K562 (cell line): ENCODE results near the gene DAZAP1. TPM values are rescaled to one million over a fixed set of nuclear protein-coding genes. Genes with fewer than 3 reads are reported as not detected.

ENCODE experiments used
- ATAC-seq: fragments of 200-7000 bp; cut with Tn5 transposase; 3 replicates; pipeline ENCODE4 v1.9.1; 2020; ENCODE audit warnings: moderate library complexity
- BruUV-seq: library from RNA; stranded (reverse); fragments of 400-500 nt; replicated peaks from 2 replicates; lab custom pipeline; 2021; lab: Mats Ljungman, UMichigan
- CTCF ChIA-PET: fragments of 300-600 bp; formaldehyde crosslinking; extraction: SDS; loops from one replicate; lab custom pipeline; 2021; ENCODE audit warnings: low intra/inter-chr PET ratio; lab: Yijun Ruan, JAX
- POLR2A ChIA-PET: fragments of 300-600, 350-650 bp; sonication (Branson Sonifier 250); formaldehyde crosslinking; extraction: SDS; loops from one replicate; lab custom pipeline; 2021; ENCODE audit warnings: antibody characterized with exemption, inconsistent platforms; lab: Yijun Ruan, JAX
- DNase-seq, 4 experiments: peaks; one replicate each; pipeline versions ENCODE4 v3.0.0 to v3.0.0-alpha.2; 2011 to 2018; ENCODE audit warnings: low spot score in 3 of 4, mixed read lengths in 3 of 4; ENCODE audit errors: extremely low read depth in 1 of 4
- FAIRE-seq: peaks from 2 replicates; lab custom pipeline; 2011; peaks lifted over from hg19 to GRCh38; lab: Jason Lieb, UNC
- H2AFZ ChIP-seq: 2 replicates; pipeline ENCODE4 v1.6.0; 2011; ENCODE audit warnings: low read depth, low read length, control low read depth, inconsistent platforms
- H3K27ac ChIP-seq: fragments of 200-600 bp; 3 replicates; pipeline ENCODE4 v1.8.0; 2011; ENCODE audit warnings: low read depth, mild to moderate bottlenecking, control low read depth, inconsistent platforms, low read length, moderate library complexity, mixed read lengths; ENCODE audit errors: extremely low read depth
- H3K27me3 ChIP-seq, 2 experiments: fragments of 300-600 bp in 1 of 2; 2 replicates in 1 of 2; 3 replicates in 1 of 2; pipeline versions ENCODE4 v1.6.0 to v1.8.0; 2011; ENCODE audit warnings: inconsistent platforms in 2 of 2, low read length in 2 of 2, mild to moderate bottlenecking in 1 of 2, mixed read lengths in 1 of 2, moderate library complexity in 1 of 2; ENCODE audit not compliant: control insufficient read depth in 2 of 2, insufficient read depth in 2 of 2
- H3K36me3 ChIP-seq: fragments of 300-600 bp; 3 replicates; pipeline ENCODE4 v1.8.0; 2011; ENCODE audit warnings: mild to moderate bottlenecking, low read length, inconsistent platforms; ENCODE audit not compliant: control insufficient read depth, insufficient read depth
- H3K4me1 ChIP-seq, 2 experiments: fragments of 200-600 bp in 1 of 2; replicated peaks in 1 of 2; 2 replicates in 1 of 2; 3 replicates in 1 of 2; pipeline versions ENCODE4 v1.5.1 to v1.8.0; 2011; ENCODE audit warnings: inconsistent platforms in 2 of 2, low read length in 2 of 2, mild to moderate bottlenecking in 1 of 2, mixed read lengths in 1 of 2, moderate library complexity in 1 of 2; ENCODE audit not compliant: control insufficient read depth in 2 of 2, insufficient read depth in 2 of 2
- H3K4me2 ChIP-seq: 2 replicates; pipeline ENCODE4 v1.6.1; 2011; ENCODE audit warnings: low read length, control low read depth, inconsistent platforms, mixed read lengths; ENCODE audit not compliant: insufficient read depth
- H3K4me3 ChIP-seq: fragments of 200-600 bp; sonication (generic), shearing (Covaris generic); 2 replicates; pipeline ENCODE4 v1.5.1; 2016; ENCODE audit warnings: control low read depth, inconsistent platforms
- H3K79me2 ChIP-seq: fragments of 200-600 bp; 3 replicates; pipeline ENCODE4 v1.8.0; 2011; ENCODE audit warnings: low read length, inconsistent platforms; ENCODE audit not compliant: control insufficient read depth, insufficient read depth
- H3K9ac ChIP-seq, 2 experiments: 2 replicates each; pipeline versions ENCODE4 v1.6.0 to v1.6.1; 2011; ENCODE audit warnings: low read depth in 2 of 2, low read length in 2 of 2, control low read depth in 1 of 2, inconsistent platforms in 1 of 2, mild to moderate bottlenecking in 1 of 2, mixed read lengths in 1 of 2; ENCODE audit not compliant: insufficient read depth in 1 of 2
- H3K9me1 ChIP-seq: one replicate; pipeline ENCODE4 v1.6.0; 2011; ENCODE audit warnings: inconsistent platforms, mild to moderate bottlenecking, low read length, moderate library complexity; ENCODE audit not compliant: control insufficient read depth, insufficient read depth
- H3K9me3 ChIP-seq: replicated peaks from 2 replicates; pipeline ENCODE4 v1.5.1; 2011; ENCODE audit warnings: low read depth, low read length, inconsistent platforms; ENCODE audit not compliant: control insufficient read depth, insufficient read depth
- H4K20me1 ChIP-seq: replicated peaks from 2 replicates; pipeline ENCODE4 v1.6.1; 2011; ENCODE audit warnings: low read length, inconsistent platforms, mixed read lengths; ENCODE audit not compliant: control insufficient read depth, insufficient read depth
- CBX1 ChIP-seq: sonication (generic); IDR thresholded peaks from 2 replicates; pipeline ENCODE4 v1.6.1; 2016; ENCODE audit warnings: antibody characterized with exemption, low read depth, mild to moderate bottlenecking
- CHD4 ChIP-seq: fragments of 200-600 bp; sonication (generic); IDR thresholded peaks from 3 replicates; pipeline ENCODE4 v1.6.1; 2012; ENCODE audit warnings: low read depth, mild to moderate bottlenecking, mixed read lengths, low read length, inconsistent platforms; ENCODE audit not compliant: insufficient read depth, insufficient replicate concordance, poor library complexity, severe bottlenecking
- EWSR1 ChIP-seq: fragments of 450-650 bp; IDR thresholded peaks from 2 replicates; pipeline ENCODE4 v1.6.1; 2018; ENCODE audit warnings: borderline replicate concordance, mild to moderate bottlenecking, low read depth, moderate library complexity; ENCODE audit not compliant: partially characterized antibody
- ILK ChIP-seq: fragments of 450-650 bp; IDR thresholded peaks from 2 replicates; pipeline ENCODE4 v1.6.1; 2016; ENCODE audit warnings: missing genetic modification characterization, low read depth, mild to moderate bottlenecking, missing compliant biosample characterization, moderate library complexity, borderline replicate concordance
- IRF2 ChIP-seq: sonication (generic); formaldehyde crosslinking; IDR thresholded peaks from 2 replicates; pipeline ENCODE4 v1.8.1; 2022; ENCODE audit warnings: mild to moderate bottlenecking, missing genetic modification reagents
- NEUROD1 ChIP-seq: fragments of 150-350 bp; IDR thresholded peaks from 2 replicates; pipeline ENCODE4 v1.6.1; 2014; ENCODE audit warnings: borderline replicate concordance, low read length, low read depth; ENCODE audit not compliant: partially characterized antibody
- RBM25 ChIP-seq: fragments of 200-400 bp; formaldehyde crosslinking; IDR thresholded peaks from 2 replicates; pipeline ENCODE4 v1.6.1; 2018; ENCODE audit warnings: low read length, low read depth, moderate library complexity; ENCODE audit not compliant: severe bottlenecking
- SMARCC2 ChIP-seq: fragments of 450-650 bp; IDR thresholded peaks from 2 replicates; pipeline ENCODE4 v1.6.1; 2017; ENCODE audit warnings: antibody characterized with exemption, moderate library complexity, mild to moderate bottlenecking, low read depth
- SRSF3 ChIP-seq: fragments of 200-400 bp; formaldehyde crosslinking; IDR thresholded peaks from 2 replicates; pipeline ENCODE4 v1.6.1; 2016; ENCODE audit warnings: mild to moderate bottlenecking, low read length, moderate library complexity; ENCODE audit not compliant: insufficient read depth
- STAT5A ChIP-seq: IDR thresholded peaks from 2 replicates; pipeline ENCODE4 v1.6.1; 2012; ENCODE audit warnings: low read length, inconsistent platforms, borderline replicate concordance
- ZNF165 ChIP-seq: fragments of 250-450 bp; sonication (Bioruptor Pico); IDR thresholded peaks from 2 replicates; pipeline ENCODE4 v1.4.0; 2020; ENCODE audit warnings: borderline replicate concordance
- ZNF347 ChIP-seq: fragments of 450-650 bp; formaldehyde crosslinking; IDR thresholded peaks from 2 replicates; pipeline ENCODE4 v1.4.0; 2020; ENCODE audit warnings: low read depth, mild to moderate bottlenecking, moderate library complexity
- ZNF431 ChIP-seq: sonication (generic); formaldehyde crosslinking; IDR thresholded peaks from 2 replicates; pipeline ENCODE4 v1.8.0; 2022; ENCODE audit warnings: mild to moderate bottlenecking, missing genetic modification reagents
- WGBS: fragments of 100-300 bp; shearing (Covaris generic); methylation state at CpG from one replicate; pipeline ENCODE4 v1.1.6; 2016; ENCODE audit warnings: low coverage, mixed read lengths; ENCODE audit not compliant: insufficient coverage; ENCODE audit errors: missing lambda C conversion rate; 5-methylcytosine and 5-hydroxymethylcytosine counted together
- in situ Hi-C: fragments of 300-500 bp; cut with MboI; formaldehyde crosslinking; loops from 4 replicates; pipeline ENCODE4 v1.15.0; 2018; ENCODE audit warnings: inconsistent platforms, mixed read lengths
- intact Hi-C: fragments of 100-400 bp; cut with micrococcal nuclease; formaldehyde crosslinking; loops from 2 replicates; pipeline ENCODE4 v1.14.2; 2022
- polyA plus RNA-seq, 8 experiments: library from polyadenylated mRNA; depleted of rRNA in 4 of 8; stranded (reverse) in 5 of 8; unstranded in 3 of 8; fragments of >200 nt; fragmentation: Nextera tagmentation in 2 of 8; fragmentation: Illumina TruSeq in 1 of 8; extraction: Ambion mirVana in 2 of 8; extraction: Trizol in 1 of 8; gene quantifications; 2 replicates each; pipeline versions ENCODE4 v1.2.1 to v1.2.3, GENCODE V29; 2011 to 2014; ENCODE audit warnings: inconsistent platforms in 1 of 8, missing spikeins in 1 of 8
- total RNA-seq, 7 experiments: library from RNA; depleted of rRNA in 6 of 7; stranded (reverse); fragments of >200 nt in 6 of 7; fragmentation: Illumina TruSeq in 2 of 7; extraction: Trizol in 2 of 7; gene quantifications; 2 replicates each; pipeline versions ENCODE4 v1.2.1 to v1.2.3, GENCODE V29; 2011 to 2021; ENCODE audit warnings: low replicate concordance in 1 of 7
- TF ChIP-seq, protein P1 (sequence below): fragments of 250-450 bp; sonication (Bioruptor Pico); IDR thresholded peaks from 2 replicates; pipeline ENCODE4 v1.5.0; 2022; ENCODE audit warnings: mild to moderate bottlenecking
- TF ChIP-seq, protein P2 (sequence below): sonication (generic); formaldehyde crosslinking; IDR thresholded peaks from 2 replicates; pipeline ENCODE4 v1.8.0; 2022; ENCODE audit warnings: missing genetic modification reagents, mild to moderate bottlenecking, moderate library complexity, borderline replicate concordance

DAZAP1 gene
- total and polyA plus RNA-seq, 9 of the 15 experiments (the other 6 are each of a cell fraction or from before 2014, with no cell fraction given) = 10.8 to 289 (median 142) TPM

- TSS peak; percentile 44 for BruUV-seq
- in situ Hi-C loops = no loop called here
- WGBS = 79% methylated on average over 7 of the region's 9 CpGs
- TF ChIP-seq ZNF347 (CRISPR knock-in tag) = no peak
- TF ChIP-seq, protein P1, sequence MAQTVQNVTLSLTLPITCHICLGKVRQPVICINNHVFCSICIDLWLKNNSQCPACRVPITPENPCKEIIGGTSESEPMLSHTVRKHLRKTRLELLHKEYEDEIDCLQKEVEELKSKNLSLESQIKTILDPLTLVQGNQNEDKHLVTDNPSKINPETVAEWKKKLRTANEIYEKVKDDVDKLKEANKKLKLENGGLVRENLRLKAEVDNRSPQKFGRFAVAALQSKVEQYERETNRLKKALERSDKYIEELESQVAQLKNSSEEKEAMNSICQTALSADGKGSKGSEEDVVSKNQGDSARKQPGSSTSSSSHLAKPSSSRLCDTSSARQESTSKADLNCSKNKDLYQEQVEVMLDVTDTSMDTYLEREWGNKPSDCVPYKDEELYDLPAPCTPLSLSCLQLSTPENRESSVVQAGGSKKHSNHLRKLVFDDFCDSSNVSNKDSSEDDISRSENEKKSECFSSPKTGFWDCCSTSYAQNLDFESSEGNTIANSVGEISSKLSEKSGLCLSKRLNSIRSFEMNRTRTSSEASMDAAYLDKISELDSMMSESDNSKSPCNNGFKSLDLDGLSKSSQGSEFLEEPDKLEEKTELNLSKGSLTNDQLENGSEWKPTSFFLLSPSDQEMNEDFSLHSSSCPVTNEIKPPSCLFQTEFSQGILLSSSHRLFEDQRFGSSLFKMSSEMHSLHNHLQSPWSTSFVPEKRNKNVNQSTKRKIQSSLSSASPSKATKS (CRISPR knock-in tag) = no peak
- peak; percentile 96 for TF ChIP-seq RBM25
- no peak for TF ChIP-seq ILK
- TF ChIP-seq CBX1 = peak; percentile 88
- no peak for TF ChIP-seq ZNF431
- TF ChIP-seq, protein P2, sequence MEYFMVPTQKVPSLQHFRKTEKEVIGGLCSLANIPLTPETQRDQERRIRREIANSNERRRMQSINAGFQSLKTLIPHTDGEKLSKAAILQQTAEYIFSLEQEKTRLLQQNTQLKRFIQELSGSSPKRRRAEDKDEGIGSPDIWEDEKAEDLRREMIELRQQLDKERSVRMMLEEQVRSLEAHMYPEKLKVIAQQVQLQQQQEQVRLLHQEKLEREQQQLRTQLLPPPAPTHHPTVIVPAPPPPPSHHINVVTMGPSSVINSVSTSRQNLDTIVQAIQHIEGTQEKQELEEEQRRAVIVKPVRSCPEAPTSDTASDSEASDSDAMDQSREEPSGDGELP = peak; percentile 26; the same call in 1 of the 2 replicates
- TF ChIP-seq EWSR1 = no peak
- no peak for TF ChIP-seq SRSF3
- no peak for TF ChIP-seq IRF2 (CRISPR knock-in tag)
- TF ChIP-seq NEUROD1 = no peak
- peak; percentile 61 for TF ChIP-seq CHD4
- no peak for TF ChIP-seq ZNF165 (CRISPR knock-in tag)
- TF ChIP-seq STAT5A = no peak
- TF ChIP-seq SMARCC2 = no peak
Measured at GRCh38 chr19:1397838-1398237, 9.5 kb upstream of the DAZAP1 start.

More at GRCh38 chr19:1397838-1398237, 9.5 kb upstream of the DAZAP1 start:
- H4K20me1 ChIP-seq = peaks cover 7% of the 10 kb centered on the region; the same call in 1 of the 2 replicates
- FAIRE-seq (no peak), ATAC-seq (no peak), DNase-seq (no peak)
- peaks cover 5 to 88% of the 10 kb centered on the region in 2 experiments; a peak in 3 of 5 replicates for H3K4me1 ChIP-seq
- CTCF ChIA-PET = interaction anchor here (0.5 kb wide), 1 partner anchor 199 kb away, joined by 9 read pairs; no protein-coding TSS in a partner anchor
- no peak overlapping the region; a peak in 1 of 4 replicates for H3K9ac ChIP-seq
- no peak overlapping the region for H3K4me3 ChIP-seq
- H3K9me3 ChIP-seq = no peaks in the 10 kb centered on the region
- peaks cover 12% of the 10 kb centered on the region for H3K79me2 ChIP-seq
- POLR2A ChIA-PET = interaction anchor here (0.6 to 1.9 kb wide), 5 partner anchors 12 to 607 kb away, joined by 3 to 6 read pairs (median 3); partner anchors contain the start of genes CIRBP and PLK5
- no peaks in the 10 kb centered on the region for H3K9me1 ChIP-seq
- H3K4me2 ChIP-seq = no peak overlapping the region
- no peak overlapping the region for H2AFZ ChIP-seq
- H3K27ac ChIP-seq = no peak overlapping the region
- intact Hi-C loops = no loop called here
- H3K27me3 ChIP-seq = no peaks in the 10 kb centered on the region
- peaks cover 37% of the 10 kb centered on the region; the same call in 1 of the 3 replicates for H3K36me3 ChIP-seq
